ENCODE results near the gene GPR143. TPM values are rescaled to one million over a fixed set of nuclear protein-coding genes. Genes with fewer than 3 reads are reported as not detected.

The GPR143 gene
- total RNA-seq, 2 experiments from 2014 or later: not detected

- Histone ChIP-seq H3K36me3 (ENCODE audit: insufficient read depth, low read length) (no peaks in the 10 kb centered on the region), H3K9me3 (ENCODE audit: low read length) (no peaks in the 10 kb centered on the region), H3K4me3 (ENCODE audit: low read depth, low read length, poor library complexity, severe bottlenecking) (no peak overlapping the region), H3K4me2 (ENCODE audit: low read length) (no peak overlapping the region), H4K20me1 (ENCODE audit: insufficient read depth, low read length) (no peaks in the 10 kb centered on the region), H3K27ac (ENCODE audit: low read depth, low read length, poor library complexity, severe bottlenecking) (no peak overlapping the region), H3K9me2 (ENCODE audit: insufficient read depth, low read length) (no peaks in the 10 kb centered on the region), H3K79me2 (ENCODE audit: insufficient read depth, low read depth, low read length) (no peaks in the 10 kb centered on the region), H2AFZ (ENCODE audit: low read length) (no peak overlapping the region), H3K4me1 (ENCODE audit: insufficient read depth, low read length, poor library complexity, severe bottlenecking) (no peaks in the 10 kb centered on the region)
- intact Hi-C loops (cut with micrococcal nuclease; ENCODE audit: unreplicated experiment): no loop called here
- POLR2A ChIA-PET: no interaction called here
- DNase-seq (ENCODE audit: low spot score): no peak
- CTCF ChIA-PET (ENCODE audit: unreplicated experiment): no interaction called here
- BruUV-seq (replicated peaks): no TSS peak
- TF ChIP-seq, protein P1, sequence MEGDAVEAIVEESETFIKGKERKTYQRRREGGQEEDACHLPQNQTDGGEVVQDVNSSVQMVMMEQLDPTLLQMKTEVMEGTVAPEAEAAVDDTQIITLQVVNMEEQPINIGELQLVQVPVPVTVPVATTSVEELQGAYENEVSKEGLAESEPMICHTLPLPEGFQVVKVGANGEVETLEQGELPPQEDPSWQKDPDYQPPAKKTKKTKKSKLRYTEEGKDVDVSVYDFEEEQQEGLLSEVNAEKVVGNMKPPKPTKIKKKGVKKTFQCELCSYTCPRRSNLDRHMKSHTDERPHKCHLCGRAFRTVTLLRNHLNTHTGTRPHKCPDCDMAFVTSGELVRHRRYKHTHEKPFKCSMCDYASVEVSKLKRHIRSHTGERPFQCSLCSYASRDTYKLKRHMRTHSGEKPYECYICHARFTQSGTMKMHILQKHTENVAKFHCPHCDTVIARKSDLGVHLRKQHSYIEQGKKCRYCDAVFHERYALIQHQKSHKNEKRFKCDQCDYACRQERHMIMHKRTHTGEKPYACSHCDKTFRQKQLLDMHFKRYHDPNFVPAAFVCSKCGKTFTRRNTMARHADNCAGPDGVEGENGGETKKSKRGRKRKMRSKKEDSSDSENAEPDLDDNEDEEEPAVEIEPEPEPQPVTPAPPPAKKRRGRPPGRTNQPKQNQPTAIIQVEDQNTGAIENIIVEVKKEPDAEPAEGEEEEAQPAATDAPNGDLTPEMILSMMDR (conservative IDR thresholded peaks at IDR 0.05; ENCODE audit: low read length): no peak
- no peak for TF ChIP-seq EZH2phosphoT487 (IDR thresholded peaks at IDR 0.05; ENCODE audit: borderline replicate concordance, low read depth, low read length)
Observed at GRCh38 chrX:9683350-9683749, 82.3 kb downstream of the GPR143 start.

DNA sequence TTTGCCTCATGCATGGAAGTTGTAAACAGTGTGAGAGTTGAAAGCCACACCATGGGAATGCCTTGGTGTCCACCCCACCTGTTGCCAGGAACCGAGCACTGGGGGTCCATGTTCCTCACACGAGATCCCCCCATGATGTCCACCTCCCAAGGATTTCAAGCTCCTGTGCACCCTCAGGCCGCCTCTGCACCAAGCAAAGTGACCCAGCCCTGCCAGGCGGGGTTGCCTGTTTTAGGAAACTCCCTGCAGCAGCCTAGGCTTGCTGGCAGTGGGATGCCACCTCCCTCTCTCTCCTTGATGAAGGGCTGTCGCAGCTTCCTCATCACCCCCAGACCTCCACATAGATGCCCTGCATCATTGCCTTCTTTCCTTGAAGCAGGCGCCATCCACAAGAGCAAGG is 82.8 kb downstream of the GPR143 start:
- H3K9me2 ChIP-seq (ENCODE audit: insufficient read depth, low read length): no peaks in the 10 kb centered on the region
- H4K20me1 ChIP-seq (ENCODE audit: insufficient read depth, low read length): no peaks in the 10 kb centered on the region
- no peak overlapping the region for H3K4me3 ChIP-seq (ENCODE audit: low read depth, low read length, poor library complexity, severe bottlenecking)
- H3K36me3 ChIP-seq (ENCODE audit: insufficient read depth, low read length): no peaks in the 10 kb centered on the region
- H2AFZ ChIP-seq (ENCODE audit: low read length): no peak overlapping the region
- intact Hi-C loops (cut with micrococcal nuclease; ENCODE audit: unreplicated experiment): no loop called here
- TF ChIP-seq EZH2phosphoT487 (IDR thresholded peaks at IDR 0.05; ENCODE audit: borderline replicate concordance, low read depth, low read length): no peak
- TF ChIP-seq, protein P1 (conservative IDR thresholded peaks at IDR 0.05; ENCODE audit: low read length): no peak
- CTCF ChIA-PET (ENCODE audit: unreplicated experiment): no interaction called here
- H3K27ac ChIP-seq (ENCODE audit: low read depth, low read length, poor library complexity, severe bottlenecking): no peak overlapping the region
- no peak overlapping the region for H3K4me2 ChIP-seq (ENCODE audit: low read length)
- no peak for DNase-seq (ENCODE audit: low spot score)
- POLR2A ChIA-PET: no interaction called here
- H3K79me2 ChIP-seq (ENCODE audit: insufficient read depth, low read depth, low read length): no peaks in the 10 kb centered on the region
- BruUV-seq (replicated peaks): no TSS peak
- H3K9me3 ChIP-seq (ENCODE audit: low read length): no peaks in the 10 kb centered on the region
- no peaks in the 10 kb centered on the region for H3K4me1 ChIP-seq (ENCODE audit: insufficient read depth, low read length, poor library complexity, severe bottlenecking)

- Histone ChIP-seq H3K27ac (ENCODE audit: low read depth, low read length, poor library complexity, severe bottlenecking) (no peak overlapping the region), H3K9me2 (ENCODE audit: insufficient read depth, low read length) (no peaks in the 10 kb centered on the region), H2AFZ (ENCODE audit: low read length) (no peak overlapping the region), H3K4me2 (ENCODE audit: low read length) (no peak overlapping the region), H4K20me1 (ENCODE audit: insufficient read depth, low read length) (no peaks in the 10 kb centered on the region), H3K4me1 (ENCODE audit: insufficient read depth, low read length, poor library complexity, severe bottlenecking) (no peaks in the 10 kb centered on the region), H3K79me2 (ENCODE audit: insufficient read depth, low read depth, low read length) (no peaks in the 10 kb centered on the region), H3K4me3 (ENCODE audit: low read depth, low read length, poor library complexity, severe bottlenecking) (no peak overlapping the region), H3K36me3 (ENCODE audit: insufficient read depth, low read length) (no peaks in the 10 kb centered on the region), H3K9me3 (ENCODE audit: low read length) (no peaks in the 10 kb centered on the region)
- ChIA-PET CTCF (ENCODE audit: unreplicated experiment) (no interaction called here), POLR2A (no interaction called here)
- intact Hi-C loops (cut with micrococcal nuclease; ENCODE audit: unreplicated experiment): no loop called here
- no TSS peak for BruUV-seq (replicated peaks)
- TF ChIP-seq, protein P1 (conservative IDR thresholded peaks at IDR 0.05; ENCODE audit: low read length): no peak
- TF ChIP-seq EZH2phosphoT487 (IDR thresholded peaks at IDR 0.05; ENCODE audit: borderline replicate concordance, low read depth, low read length): no peak
- DNase-seq (ENCODE audit: low spot score): no peak
Observed at GRCh38 chrX:9682456-9682855, 83.2 kb downstream of the GPR143 start.
